Activated CD4-positive, CD25-positive, alpha-beta regulatory T cell treated with anti-CD3 and anti-CD28 coated beads, Interleukin-2, amount 50 U/mL, for 16 hours (primary cell): Measurements from ENCODE around the gene ITGA7.

Source experiments
- DNase-seq: peaks from one replicate; pipeline ENCODE4 v3.0.0-alpha.2; 2020; ENCODE audit warnings: low read depth, low spot score

The ITGA7 gene

DNA sequence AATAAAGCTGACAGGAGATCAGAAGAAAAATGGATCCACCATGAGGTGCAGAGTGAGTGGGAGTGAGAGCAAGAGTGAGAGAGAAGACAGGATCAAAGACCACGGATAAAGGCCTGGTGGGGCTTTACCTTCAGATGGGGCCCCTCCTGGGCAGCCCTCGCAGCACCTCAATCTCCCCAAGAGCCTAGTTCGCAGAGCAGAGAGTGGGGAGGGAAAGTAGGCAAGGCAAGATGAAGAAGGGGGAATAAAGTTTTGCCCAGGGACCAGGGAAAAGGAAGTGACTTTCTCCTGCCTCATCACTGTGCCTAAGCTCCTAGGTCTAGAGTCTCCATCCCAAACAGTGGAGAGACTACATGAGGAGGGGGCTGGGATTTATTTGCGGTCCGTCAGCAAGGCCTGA is 60.7 kb downstream of the ITGA7 start:
- no peak for DNase-seq

DNA sequence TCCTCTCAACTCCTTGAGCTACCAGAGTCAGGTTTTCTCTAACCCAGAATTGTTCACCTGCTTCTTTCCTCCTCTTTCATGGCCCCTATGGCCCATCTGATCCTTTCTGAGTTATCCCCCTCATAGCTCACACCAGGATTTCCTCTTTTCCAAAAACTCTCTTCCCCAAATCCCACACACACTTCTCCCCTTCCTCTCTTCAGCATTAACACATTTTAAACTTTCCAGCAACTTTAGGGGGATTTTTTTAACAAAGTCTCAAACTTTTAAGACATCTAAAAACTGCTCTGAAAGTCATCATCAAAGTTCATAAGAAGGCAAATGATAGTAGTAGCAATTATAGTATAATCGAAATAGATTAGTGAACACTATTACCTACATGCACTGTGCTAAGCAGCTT is 63.1 kb downstream of the ITGA7 start:
- DNase-seq = no peak

DNA sequence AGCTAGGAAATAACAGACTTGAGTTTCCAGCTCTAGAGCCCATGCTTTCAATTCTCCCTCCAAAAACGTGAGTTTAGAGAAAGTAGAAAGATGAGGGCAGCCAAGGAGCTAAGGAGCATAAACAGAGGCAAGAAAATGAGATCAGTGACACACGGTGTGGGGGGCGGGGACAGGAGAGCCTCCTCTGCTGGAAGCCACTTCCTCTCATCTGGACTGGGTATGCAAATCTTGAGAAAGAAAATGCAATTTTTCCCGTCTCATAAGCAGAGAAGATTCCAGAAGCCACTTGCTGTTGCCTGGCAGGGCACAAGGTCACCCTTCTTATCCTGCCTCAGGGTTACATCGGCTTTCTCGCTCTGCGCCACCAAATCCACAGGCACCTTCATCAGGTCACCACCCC is 65.0 kb downstream of the ITGA7 start:
- DNase-seq = no peak

DNA sequence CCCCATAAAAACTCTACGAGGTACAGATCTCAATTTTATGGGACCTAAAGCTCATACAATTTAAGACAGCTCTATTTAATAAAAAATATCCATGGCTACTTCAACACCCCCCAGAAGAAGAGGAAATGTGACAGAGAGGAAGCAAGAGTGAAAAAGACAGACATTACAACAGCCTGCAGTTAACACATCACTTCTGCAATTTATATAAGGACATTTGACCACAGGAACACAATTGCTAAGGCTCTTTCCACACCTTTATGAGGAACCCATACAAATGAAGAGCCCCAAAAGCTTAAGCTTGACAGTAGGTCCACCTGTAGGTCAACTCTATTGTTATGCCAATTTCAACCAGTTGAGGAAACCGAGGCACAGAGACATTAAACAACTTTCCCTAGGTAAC is 65.4 kb downstream of the ITGA7 start:
- DNase-seq = no peak

DNA sequence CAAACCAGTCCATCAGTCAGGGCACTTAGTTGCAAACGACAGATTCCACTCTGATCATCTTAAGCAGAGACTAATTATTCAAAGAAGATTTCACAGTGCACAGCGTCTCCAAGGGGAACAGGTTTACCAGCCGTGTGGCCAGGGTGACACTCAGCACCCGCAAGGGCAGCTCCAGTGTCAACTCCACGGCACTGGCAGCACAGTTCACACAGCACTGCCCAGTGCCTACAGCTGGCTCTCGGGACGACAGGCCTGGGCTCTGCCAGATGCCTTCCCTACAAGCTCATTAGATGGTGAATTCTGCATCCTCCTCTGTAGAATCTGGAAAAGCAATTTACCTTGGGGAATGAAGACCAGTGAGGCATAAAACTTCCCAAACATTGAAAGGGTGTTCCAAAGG is 66.1 kb downstream of the ITGA7 start:
- DNase-seq = no peak

DNA sequence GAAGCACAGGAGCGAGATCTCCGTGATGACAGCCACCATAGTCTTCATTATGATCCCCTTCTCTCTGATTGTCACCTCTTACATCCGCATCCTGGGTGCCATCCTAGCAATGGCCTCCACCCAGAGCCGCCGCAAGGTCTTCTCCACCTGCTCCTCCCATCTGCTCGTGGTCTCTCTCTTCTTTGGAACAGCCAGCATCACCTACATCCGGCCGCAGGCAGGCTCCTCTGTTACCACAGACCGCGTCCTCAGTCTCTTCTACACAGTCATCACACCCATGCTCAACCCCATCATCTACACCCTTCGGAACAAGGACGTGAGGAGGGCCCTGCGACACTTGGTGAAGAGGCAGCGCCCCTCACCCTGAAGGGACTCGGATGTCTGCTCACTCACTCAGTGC is 70.2 kb downstream of the ITGA7 start:
- no peak for DNase-seq

DNA sequence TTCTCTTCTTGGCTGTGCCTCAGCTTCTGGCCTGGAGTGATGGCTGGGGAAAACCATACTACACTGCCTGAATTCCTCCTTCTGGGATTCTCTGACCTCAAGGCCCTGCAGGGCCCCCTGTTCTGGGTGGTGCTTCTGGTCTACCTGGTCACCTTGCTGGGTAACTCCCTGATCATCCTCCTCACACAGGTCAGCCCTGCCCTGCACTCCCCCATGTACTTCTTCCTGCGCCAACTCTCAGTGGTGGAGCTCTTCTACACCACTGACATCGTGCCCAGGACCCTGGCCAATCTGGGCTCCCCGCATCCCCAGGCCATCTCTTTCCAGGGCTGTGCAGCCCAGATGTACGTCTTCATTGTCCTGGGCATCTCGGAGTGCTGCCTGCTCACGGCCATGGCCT is 70.9 kb downstream of the ITGA7 start, which contains the start of gene OR10P1:
Gene OR10P1, plus strand, starts transcription at position 40 of the 400 bp plus-strand sequence. Its CDS starts 0 bp downstream, at position 40.
- no peak for DNase-seq

DNA sequence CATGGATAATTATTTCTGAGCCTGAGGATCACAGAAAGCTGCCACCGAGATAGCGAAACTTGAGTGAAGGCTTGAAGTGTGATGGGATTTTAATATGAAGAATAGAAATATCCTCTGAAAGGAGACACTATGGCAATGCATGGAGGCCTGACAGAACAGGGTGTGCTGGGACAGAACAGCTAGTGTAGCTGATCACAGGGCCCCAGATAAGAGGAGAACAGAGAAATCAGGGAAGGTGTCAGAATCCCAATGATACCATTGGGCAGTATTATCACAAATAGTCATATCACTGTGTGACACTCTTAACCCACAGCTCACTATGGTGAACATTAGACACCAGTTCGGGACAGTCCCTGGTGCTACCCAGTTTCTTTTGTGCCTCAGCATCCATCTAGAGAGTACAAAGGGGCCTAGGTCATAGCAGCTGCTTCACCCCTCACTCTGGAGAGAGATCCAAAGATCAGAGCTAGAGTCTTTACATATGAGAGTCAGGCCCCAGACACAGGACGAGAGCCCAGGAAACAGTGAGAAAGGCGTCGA is 71.5 kb downstream of the ITGA7 start:
- DNase-seq = no peak
